HG03108 (cell line): ENCODE data around the gene FAM107A.

Experiments used
- ATAC-seq: cut with Tn5 transposase; IDR thresholded peaks from one replicate; pipeline ENCODE4 v1.9.1; 2021; ENCODE audit warnings: moderate library complexity; ENCODE audit not compliant: unreplicated experiment

The FAM107A gene, protein sequence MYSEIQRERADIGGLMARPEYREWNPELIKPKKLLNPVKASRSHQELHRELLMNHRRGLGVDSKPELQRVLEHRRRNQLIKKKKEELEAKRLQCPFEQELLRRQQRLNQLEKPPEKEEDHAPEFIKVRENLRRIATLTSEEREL

DNA sequence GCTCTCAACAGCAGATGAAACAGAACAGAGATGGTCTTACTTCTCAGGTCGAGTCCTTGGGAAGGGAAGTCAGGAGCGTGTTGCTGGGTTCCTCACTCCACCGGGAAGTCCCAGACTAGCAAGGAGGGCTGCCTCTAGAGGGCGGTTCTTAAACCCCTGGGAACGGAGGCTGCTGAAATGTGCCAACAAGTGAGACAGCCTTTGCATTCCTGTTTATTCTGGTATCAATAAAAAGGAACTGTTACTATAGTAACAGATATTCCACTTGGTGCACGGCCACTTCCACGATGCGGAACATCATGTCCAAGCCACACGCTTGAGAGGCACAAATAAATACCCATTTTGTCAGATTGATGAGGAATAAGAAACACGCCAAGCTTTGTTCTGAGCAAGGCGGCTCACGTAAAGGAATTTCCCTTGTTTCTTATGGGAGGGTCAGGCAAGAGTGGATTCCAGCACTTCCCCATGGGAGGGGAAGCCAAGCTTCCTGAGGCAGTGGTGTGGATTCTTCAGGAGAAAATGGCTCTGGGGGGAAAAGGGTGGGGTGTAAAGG lies at the start of gene FAM107A:
FAM107A (minus strand) TSS at position 123 of the 553 bp plus-strand sequence. CDS start 7,531 bp downstream, outside the sequence.
- no peak for ATAC-seq

DNA sequence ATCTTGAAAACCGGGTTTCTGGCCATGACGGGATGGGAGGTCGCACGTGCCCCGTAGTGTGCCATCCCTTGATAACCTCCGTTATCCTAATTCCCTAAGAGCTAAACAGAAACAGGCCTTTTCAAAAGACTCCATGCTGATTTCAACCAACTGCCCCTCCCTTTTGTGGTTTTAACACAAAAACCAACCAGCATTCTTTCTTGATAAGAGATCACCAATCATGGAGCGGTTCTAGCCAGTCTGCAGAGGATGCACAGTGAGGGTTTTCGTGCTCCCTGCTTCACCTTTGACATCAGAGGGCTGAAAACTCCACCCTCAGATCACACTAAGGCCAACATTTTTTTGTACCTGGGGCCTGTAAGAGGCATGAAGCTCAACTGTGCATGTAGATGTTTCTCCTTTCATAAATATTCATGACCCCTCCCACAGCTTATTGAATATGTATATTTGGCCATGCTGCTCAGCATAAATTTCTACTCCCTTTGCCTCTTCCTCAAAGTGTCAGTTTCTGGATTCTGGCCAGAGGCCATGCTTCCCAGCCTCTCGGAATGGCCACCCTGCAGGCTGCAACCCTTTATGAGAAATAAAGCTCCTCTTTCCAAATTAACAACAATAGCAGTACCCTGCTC lies 48.1 kb upstream of the FAM107A start:
- ATAC-seq, result no peak

DNA sequence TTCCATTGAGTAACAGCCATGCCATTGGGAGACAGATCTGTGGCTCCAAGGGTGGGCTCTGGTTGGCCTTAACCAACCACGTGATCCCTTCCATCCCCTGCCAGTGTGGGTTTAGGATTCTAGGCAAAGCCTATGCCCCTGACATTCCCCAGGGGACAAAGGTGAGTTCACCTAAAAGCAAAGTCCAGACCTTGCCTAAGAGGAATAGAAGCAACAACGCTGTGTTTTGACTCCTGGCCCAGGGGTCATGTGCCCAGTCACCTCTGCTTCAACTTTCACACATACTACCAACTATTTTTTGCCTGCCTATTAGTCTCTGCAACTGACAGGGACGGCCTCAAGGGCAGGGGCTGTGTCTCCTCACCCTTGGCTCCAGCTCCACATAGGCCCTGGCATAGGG lies 47.4 kb upstream of the FAM107A start:
- ATAC-seq, result no peak

DNA sequence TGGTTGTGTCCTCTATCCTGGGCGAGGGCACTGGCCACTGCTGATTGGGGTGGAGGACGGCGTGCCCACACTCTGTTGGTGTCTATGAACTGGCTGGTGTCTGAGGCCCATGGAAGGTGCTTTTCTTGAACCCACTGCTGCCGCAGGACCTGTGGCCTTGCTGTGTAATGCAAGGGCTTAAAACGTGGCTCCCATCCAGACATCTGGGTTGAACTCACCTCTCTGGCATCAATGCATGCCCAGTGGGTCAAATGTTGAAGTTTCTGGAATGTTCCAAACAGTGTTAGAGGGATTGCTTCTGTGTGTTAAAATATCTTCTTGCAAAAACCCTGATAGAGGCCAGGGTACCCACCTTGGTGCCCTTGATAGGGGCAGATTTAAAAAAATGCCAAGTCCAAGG lies 46.8 kb upstream of the FAM107A start:
- ATAC-seq, result no peak

DNA sequence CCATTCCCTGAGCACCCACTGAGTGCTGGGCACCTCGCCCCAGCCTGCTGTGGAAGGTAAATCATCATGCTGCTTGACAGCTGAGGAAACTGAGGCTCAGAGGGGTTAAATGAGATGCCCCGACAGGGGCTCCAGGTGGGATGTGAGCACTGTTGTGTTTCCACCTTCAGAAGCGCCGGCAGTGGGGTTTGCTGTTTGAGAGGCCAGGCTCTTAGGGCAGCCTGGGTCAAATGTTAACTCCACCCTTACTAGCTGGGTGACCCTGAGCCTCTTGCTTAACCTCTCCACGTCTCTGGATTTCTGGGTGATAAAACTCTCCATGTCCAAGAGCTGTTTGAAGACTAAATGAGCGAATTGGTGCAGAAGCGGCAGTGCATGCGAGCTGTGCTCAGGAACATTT lies 46.3 kb upstream of the FAM107A start:
- ATAC-seq, result no peak

DNA sequence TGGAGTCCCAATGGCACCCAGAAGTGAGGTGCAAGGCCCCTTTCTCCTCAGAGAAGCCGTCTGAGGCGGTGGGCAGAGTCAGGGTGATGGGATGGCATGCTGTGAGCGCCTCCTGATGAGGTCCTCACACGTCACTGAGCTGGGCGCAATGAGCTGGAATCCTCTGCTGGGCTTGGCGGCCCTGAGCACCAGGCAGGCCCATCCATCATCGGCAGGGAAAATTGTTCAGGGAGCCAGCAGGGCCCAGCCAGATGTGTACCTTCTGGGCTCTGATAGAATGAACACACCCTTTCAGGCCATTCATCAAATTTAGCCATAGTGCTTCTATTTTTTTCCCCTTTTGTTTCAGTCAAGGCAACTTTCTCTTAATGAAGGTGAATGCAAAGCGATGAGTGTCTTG lies 45.7 kb upstream of the FAM107A start:
- no peak for ATAC-seq

DNA sequence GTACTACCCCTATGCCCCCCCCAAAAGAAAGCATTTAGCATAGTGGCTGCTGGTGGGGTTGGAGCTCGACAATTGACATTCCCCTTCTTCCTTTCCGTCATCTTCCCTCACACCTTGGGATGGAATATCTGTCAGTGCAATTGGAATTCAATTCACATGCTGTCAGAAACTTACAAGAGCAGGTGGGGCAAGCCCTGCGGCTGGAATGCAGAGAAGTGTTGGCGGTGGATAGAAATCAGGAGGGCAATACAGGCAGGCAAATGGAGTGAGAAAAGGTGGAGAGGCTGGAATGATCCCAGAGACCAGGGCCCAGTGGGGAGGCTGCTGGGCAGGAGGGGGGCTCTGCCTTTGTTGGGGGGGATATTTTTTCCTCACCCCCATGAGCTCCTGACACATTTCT lies 45.2 kb upstream of the FAM107A start:
- ATAC-seq, result no peak

DNA sequence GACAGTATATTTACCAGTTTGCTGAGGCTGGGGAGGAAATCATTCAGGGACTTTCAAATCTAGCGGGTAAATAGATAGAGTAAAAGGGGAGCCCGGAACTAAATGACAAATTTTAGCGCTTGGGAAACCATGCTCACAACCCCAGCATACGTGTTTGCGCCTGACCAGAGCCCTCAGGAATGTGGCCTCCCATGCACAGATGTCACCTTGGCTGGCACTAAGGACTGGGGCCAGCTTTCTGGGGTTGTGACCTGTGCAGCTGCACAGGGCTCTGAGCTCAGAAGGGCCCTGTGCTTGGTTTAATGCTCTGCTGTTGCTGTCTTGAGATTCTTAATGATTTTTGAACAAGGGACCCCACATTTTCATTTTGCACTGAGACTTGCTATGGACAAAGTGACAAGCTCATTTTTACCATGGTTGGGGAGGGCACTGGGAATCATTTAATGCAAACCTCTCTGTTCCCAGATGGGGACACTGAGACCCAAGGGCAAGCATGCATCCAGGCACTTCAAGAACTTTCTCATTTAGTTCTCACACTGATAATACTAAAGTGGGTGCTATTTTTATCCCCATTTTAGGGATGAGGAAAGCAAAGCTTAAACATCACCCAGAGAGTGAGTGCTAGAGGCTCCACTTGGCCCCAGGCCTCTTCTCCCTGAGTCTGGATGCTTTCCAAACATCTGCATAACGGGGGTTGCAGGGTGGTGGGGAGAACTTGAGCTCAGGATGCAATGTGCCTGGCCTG lies 44.1 kb upstream of the FAM107A start:
- ATAC-seq, result no peak

DNA sequence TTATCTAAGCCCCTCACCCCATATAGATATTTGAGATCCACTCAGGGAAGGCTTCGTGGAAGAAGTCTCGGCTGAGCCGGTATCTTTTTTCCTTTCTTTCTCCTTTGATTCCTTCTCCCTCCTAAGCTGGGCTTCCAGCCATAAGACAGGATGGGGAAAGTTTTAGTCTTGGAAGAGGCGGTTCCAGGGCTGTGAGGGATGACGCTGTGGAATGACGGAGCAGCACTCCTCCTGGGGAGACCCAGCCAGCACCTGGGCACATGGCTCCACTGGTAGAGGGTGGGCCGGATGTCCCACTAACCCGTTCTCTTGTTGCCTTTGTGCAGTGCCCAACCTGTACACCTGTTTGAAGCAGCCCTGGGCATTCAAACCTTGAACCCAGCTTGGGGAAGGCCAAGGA lies 43.2 kb upstream of the FAM107A start:
- ATAC-seq, result no peak

DNA sequence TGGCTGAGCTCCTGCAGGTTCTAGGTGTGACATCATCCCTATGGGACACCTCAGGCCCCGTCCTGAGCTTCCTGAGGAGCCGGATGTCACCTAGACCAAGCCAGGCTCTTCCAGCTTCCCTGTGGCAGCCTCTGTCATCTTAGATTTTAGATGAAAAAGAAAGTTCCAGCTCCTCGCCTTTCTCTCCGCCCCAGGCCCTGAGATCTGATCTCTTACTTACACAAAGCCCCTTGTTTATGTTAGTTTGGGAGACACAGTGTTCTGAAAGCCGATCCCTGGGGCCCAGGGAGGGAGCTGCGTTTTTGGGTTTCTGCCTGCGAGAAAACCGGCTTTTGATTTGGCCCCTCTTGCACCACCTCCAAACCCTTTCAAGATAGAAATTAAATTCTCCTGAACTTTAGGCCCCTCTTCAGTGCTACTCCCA lies 40.2 kb upstream of the FAM107A start:
- ATAC-seq, result no peak

DNA sequence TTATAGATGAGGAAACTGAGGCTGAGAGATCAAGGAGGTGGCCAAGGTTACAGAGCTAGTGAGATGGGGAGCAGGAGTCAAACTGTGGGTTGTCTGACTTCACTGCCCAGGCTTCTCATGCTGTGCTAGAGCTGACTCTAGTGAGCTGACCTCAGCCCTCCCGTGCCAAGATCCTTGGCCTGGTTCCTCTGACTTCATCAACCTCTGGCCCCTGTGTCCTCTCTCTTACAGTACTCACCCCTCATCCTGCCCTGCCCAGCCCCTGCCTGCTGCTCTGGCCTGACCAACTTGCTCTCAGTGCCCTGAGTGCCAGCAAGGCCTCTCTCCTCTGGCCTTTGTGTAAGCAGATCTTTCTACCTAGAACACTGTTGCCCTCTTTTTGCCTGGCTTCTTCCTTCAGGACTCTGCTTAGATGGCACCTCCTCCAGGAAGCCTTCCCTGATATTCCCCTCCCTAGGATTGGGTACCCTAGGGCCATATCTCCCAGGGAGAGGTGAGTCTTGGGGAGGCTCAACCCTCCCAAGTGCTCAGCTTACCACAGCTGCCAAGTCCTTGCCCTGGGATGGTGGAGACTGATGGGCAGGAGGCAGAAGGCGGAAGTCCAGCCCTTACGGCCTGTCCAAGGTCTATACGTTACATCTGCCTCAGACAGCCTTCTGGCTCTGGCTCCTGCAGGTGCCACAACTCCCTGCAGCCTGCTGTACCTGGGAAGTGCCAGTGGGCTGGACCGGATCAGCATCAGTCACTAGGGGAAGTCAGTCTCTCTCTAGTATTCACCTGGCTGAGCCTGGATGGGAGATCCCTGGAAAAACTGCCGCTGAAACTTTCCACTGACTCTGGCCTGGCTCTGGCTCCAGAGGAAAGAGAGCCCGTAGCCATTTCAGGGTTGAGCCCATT lies 36.3 kb upstream of the FAM107A start:
- ATAC-seq, result no peak

DNA sequence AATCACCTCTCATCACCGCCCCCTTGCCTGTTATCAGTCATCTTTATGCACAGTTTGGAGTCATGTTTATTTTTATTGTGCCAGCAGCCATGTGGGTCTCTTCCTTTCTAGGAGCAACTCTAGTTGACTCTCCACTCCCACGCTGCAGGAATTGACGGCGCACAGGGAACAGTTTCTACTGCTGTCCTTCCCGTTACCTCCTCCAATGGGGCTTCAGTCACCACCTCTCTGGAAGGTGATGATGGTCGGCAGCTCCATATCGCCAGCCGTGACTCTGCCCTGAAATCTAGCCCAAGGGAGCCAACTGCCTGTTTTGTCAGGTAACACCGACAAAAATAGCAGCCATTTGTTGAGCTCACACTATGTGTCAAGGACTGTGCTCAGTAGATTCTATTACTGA lies 35.6 kb upstream of the FAM107A start:
- ATAC-seq, result no peak

DNA sequence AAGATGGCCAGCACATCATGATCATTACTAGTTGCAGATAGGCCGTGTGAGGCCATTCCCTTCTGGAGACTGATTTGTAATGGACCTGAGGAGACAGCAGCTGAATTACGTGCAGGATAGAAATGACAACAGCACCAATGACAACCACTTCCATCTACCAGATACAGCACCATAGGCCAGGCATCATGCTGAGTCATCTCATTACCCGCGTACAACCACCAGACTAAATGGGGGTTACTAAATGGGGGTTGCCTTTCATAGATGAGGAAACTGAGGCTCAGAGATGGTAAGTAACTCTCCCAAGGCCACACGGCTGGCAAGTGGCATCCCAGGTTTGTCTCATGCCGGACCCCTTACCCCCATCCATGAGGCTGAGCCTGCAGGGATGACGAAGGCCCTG lies 32.8 kb upstream of the FAM107A start:
- no peak for ATAC-seq

DNA sequence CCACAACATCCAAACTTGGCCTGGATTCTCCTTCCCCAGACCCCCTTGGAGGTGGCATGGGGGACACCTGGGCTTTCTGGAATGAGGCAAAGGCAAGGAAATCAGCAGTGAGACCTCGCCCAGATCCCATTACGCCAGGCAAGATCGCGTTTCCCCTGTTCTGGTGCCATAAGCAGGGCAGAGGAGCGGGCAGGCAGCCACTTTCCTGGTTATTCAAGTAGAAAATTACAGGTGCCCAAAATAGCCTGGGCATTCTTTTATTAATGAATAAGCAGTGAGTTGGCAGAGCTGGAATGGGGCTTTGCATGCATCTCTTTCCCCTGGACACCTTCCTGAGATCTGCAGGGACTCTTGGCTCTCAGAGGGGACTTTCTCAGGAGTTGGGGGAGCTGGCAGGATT lies 31.5 kb upstream of the FAM107A start:
- ATAC-seq, result no peak

DNA sequence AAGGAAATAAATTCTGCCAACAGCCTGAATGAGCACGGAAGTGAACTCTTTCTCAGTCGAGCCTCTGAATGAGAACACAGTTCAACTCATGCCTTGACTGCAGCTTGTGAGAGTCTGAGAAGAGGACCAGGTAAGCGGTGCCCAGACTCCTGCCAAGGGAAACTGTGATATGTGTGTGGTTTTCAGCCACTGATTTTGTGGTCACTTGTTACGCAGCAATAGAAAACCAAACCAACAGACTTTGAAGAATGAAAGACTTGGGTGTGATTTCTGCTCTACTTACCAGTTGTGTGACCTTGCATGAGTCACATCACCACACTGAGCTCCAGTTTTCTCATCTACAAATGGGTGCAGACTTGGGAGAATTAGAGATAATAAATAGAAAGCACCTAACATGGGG lies 30.6 kb upstream of the FAM107A start:
- ATAC-seq, result no peak

DNA sequence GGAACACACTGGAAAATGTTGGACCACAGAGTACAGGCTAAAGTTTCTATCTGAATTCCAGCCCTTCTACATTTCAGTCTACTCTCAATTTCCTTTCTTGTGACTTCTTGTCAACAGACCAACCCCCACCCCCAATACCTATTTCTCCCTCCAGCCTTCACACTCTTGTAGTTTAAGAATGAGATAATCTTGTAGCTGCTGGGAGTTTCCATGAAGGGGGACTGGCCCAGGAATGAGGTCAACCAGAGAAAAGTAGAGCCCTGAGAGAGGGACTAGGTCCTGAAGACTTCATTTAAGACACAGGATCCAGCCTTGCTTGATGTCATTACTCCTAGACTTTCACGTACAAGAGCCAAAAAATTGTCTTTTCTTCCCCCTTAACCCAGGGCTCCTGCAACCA lies 29.5 kb upstream of the FAM107A start:
- no peak for ATAC-seq

DNA sequence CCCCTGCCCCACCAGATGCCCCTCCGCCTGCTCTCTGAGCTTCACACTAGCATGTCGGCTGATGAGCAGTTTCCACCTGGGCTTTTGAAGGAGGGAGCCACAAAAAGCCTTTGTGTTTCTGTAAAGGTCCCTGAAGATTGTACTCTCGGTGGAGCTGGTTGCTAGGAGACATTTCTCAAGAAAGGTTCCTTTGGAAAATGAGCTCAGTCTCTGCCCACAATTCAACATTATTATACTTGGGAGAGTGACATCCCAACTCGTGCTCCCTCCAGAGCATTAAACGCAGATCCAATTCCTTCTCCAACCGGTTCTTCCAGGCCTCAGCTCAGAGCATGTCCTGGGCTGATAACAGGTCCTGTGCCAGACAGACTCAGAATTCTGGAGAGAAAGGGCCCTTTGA lies 26.8 kb upstream of the FAM107A start:
- no peak for ATAC-seq

DNA sequence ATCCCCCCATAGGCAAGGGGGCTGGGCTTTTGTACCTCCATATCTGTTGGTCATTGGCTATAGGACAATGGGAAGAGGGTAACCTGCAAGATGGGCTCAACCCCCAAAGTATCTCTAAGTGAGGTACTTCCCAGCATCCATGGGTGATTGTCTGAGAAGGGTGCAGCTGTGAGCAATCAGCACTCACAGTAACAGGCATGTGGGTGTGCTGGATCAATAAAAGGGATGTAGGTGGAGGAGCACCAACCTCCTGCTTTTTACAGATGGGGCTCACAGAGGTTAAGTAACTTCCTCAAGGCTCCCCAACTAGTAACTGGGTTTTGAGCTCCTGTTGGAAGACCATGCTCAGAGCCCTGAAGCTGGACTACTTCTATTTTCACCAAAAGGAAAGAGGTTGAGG lies 26.4 kb upstream of the FAM107A start:
- no peak for ATAC-seq

DNA sequence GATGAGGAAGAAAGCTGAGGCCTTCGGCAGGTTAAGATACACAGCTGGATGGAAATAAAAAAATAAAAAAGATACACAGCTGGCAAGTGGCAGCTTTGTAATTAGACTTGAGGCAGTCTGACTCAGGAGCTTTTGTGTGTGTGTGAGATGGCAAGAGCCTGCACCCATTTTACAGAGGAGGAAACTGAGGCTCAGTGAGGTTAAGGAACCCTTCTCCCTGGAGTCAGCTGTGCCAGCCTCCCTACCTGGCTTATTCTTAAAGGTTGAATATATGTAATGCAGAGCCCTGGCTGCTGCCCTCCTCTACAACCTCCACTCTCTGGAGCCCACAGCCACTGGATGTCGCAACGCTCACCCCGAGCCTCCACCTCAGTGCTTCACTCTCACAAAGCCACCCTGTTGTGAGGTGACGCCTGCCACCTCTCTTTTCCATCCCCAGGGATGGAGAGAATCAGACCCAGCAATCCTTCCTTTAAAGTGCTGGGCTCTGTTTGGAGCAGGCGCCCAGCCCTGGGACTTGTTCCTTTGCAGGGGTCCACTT lies 20.6 kb upstream of the FAM107A start:
- ATAC-seq, result no peak

DNA sequence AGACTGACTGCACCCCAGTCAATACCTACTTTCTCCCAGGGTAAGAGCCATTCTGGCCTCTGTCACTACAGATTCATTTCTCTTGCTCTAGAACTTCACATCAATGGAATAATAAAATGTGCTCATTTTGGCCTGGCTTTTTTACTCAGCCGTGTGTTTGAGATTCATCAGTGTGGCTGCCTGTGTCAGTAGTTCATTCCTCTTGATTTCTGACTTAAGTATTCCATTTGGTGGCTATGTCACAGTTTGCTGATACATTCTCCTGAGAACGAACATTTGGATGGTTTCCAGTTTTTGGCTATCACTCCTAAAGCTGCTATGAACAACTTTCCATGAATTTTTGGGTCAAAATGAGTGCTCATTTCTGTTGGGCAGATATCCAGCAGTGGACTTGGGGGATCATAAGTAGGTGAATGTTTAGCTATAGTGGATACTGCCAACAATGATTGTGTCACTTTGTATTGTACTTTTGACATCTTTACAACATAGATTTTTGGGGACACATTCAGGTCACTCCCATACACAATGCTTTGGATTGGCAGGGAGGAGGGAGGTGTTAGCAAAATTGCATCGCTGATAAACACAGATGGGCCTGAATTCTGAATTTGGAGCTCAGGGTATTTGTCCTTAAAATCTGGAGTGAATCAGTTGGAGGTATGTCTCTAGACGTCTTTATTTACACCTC lies 19.8 kb upstream of the FAM107A start:
- no peak for ATAC-seq
